Fibroblast of skin of back (primary cell): ENCODE data around the gene CA10. TPM values are rescaled to one million over a fixed set of nuclear protein-coding genes. Genes with fewer than 3 reads are reported as not detected.
A peak's percentile ranks its signal among the peaks of the same experiment; 100 is the strongest.

Experiments
- DNase-seq: peaks from one replicate; pipeline ENCODE4 v3.0.0-alpha.2; 2013
- polyA plus RNA-seq, 2 experiments: library from polyadenylated mRNA; unstranded; fragments of 120-200 nt; gene quantifications; one replicate each; pipeline ENCODE4 v1.2.1, GENCODE V29; 2013; ENCODE audit not compliant: insufficient read length in 2 of 2

The CA10 gene
- not detected for polyA plus RNA-seq (2013, experiment 1 of 2; ENCODE audit: insufficient read length)
- not detected for polyA plus RNA-seq (2013, experiment 2 of 2; ENCODE audit: insufficient read length)

GRCh38 chr17:52158450-52159042, at the start of gene CA10:
TSS of gene CA10 (minus strand) at chr17:52158714.
- no peak for DNase-seq

- no peak for DNase-seq
Observed at GRCh38 chr17:52207796-52208195, 49.3 kb upstream of the CA10 start.

- DNase-seq, result no peak
Observed at GRCh38 chr17:52202520-52203080, 44.1 kb upstream of the CA10 start.

GRCh38 chr17:52201767-52202519, 43.4 kb upstream of the CA10 start:
- no peak for DNase-seq

GRCh38 chr17:52191491-52191890, 33.0 kb upstream of the CA10 start:
- no peak for DNase-seq

GRCh38 chr17:52181782-52182181, 23.3 kb upstream of the CA10 start:
- DNase-seq, result no peak

- DNase-seq, result no peak
Observed at GRCh38 chr17:52178012-52178411, 19.5 kb upstream of the CA10 start.

GRCh38 chr17:52170963-52171572, 12.6 kb upstream of the CA10 start:
- peak; percentile 2 for DNase-seq

GRCh38 chr17:52160136-52160567, 1.6 kb upstream of the CA10 start:
- DNase-seq, result no peak

- DNase-seq, result no peak
Observed at GRCh38 chr17:52159246-52160135, 977 bp upstream of the CA10 start.

- no peak for DNase-seq
Observed at GRCh38 chr17:52157603-52158449, 688 bp downstream of the CA10 start.

- DNase-seq, result no peak
Observed at GRCh38 chr17:52156576-52157570, 1.6 kb downstream of the CA10 start.

GRCh38 chr17:52155301-52155700, 3.2 kb downstream of the CA10 start:
- DNase-seq, result no peak

- no peak for DNase-seq
Observed at GRCh38 chr17:52154466-52154865, 4.0 kb downstream of the CA10 start.

- no peak for DNase-seq
Observed at GRCh38 chr17:52150935-52151334, 7.6 kb downstream of the CA10 start.

- DNase-seq, result no peak
Observed at GRCh38 chr17:52149626-52150025, 8.9 kb downstream of the CA10 start.

GRCh38 chr17:52148969-52149351, 9.6 kb downstream of the CA10 start:
- DNase-seq, result no peak

- no peak for DNase-seq
Observed at GRCh38 chr17:52148288-52148968, 10.1 kb downstream of the CA10 start.

GRCh38 chr17:52147872-52148271, 10.6 kb downstream of the CA10 start:
- no peak for DNase-seq
